PFSK-1 (cell line): ENCODE results near the gene RAB11FIP3.
A peak's percentile ranks its signal among the peaks of the same experiment; 100 is the strongest.

Source experiments
- FOXP2 ChIP-seq: optimal IDR thresholded peaks from 2 replicates; pipeline ENCODE3; 2011; ENCODE audit warnings: borderline replicate concordance, control low read depth, inconsistent platforms; ENCODE audit not compliant: insufficient read depth; ENCODE audit errors: extremely low read length, extremely low read depth
- POLR2AphosphoS5 ChIP-seq: IDR thresholded peaks from 2 replicates; pipeline ENCODE4 v1.6.1; 2012; ENCODE audit warnings: low read depth, mild to moderate bottlenecking, control low read depth, low read length, moderate library complexity
- SIN3A ChIP-seq: IDR thresholded peaks from 2 replicates; pipeline ENCODE4 v1.6.1; 2012; ENCODE audit warnings: mild to moderate bottlenecking, low read length, moderate library complexity, borderline replicate concordance; ENCODE audit not compliant: insufficient read depth
- TAF1 ChIP-seq: IDR thresholded peaks from 2 replicates; pipeline ENCODE4 v1.6.1; 2012; ENCODE audit warnings: low read length, control low read depth, borderline replicate concordance; ENCODE audit not compliant: insufficient read depth
- TF ChIP-seq, protein P1 (sequence below), 2 experiments: IDR thresholded peaks; 2 replicates each; pipeline versions ENCODE4 v1.6.1 to v1.8.0; 2011 to 2012; ENCODE audit warnings: low read depth in 2 of 2, low read length in 2 of 2, control low read depth in 1 of 2, inconsistent platforms in 1 of 2, mild to moderate bottlenecking in 1 of 2, moderate library complexity in 1 of 2; ENCODE audit not compliant: insufficient read depth in 1 of 2

Gene RAB11FIP3

DNA sequence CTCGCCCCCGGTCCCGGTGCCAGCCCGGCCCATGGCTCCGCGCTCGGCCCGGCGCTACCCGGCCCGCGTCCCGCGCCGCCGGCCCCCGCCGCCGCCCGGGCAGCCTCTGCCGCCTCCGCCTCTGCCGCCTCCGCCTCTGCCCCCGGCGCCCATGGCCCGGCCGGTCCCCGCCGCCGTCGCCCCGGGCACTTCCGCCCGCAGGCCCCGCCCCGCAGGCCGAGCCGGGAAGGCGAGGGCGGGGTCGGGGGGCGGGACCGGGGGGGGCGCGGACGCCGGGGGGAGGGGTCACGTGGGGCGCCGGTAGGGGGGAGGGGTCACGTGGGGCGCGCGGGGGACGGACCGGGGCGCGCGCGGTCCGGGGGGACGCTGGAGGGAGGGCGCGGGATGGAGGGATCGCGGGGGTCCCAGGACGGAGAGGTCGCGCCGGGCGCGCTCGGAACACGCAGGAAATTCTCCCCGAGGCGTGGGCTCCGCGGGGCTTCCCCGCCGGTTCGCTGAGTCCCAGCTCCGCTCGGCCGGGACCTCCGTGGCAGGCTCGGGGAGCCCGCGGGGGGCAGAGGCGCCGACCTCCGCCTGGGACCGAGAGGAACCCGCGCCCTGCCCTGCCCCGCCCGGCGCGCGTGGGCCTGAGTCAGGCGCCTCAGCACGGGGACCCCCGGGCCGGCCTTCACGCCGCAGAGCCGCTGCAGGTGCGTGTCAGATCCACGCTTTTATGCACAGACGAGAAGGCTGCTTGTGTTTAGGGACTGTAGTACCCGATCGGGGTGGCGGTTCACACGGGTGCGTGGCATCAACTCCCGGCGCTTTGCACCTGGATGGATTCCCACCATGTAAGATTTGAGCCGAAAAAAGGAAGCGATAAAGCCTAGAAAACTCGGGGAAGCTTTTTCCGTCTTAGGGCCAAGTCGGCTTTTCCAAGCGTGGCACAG lies 43.4 kb upstream of the RAB11FIP3 start, which contains the start of gene PGAP6:
Gene PGAP6, minus strand, starts transcription at position 190 of the 929 bp plus-strand sequence. Its CDS starts 157 bp downstream, at position 33.
- TF ChIP-seq SIN3A (no peak), FOXP2 (no peak), POLR2AphosphoS5 (no peak), TAF1 (no peak)
- TF ChIP-seq, protein P1, sequence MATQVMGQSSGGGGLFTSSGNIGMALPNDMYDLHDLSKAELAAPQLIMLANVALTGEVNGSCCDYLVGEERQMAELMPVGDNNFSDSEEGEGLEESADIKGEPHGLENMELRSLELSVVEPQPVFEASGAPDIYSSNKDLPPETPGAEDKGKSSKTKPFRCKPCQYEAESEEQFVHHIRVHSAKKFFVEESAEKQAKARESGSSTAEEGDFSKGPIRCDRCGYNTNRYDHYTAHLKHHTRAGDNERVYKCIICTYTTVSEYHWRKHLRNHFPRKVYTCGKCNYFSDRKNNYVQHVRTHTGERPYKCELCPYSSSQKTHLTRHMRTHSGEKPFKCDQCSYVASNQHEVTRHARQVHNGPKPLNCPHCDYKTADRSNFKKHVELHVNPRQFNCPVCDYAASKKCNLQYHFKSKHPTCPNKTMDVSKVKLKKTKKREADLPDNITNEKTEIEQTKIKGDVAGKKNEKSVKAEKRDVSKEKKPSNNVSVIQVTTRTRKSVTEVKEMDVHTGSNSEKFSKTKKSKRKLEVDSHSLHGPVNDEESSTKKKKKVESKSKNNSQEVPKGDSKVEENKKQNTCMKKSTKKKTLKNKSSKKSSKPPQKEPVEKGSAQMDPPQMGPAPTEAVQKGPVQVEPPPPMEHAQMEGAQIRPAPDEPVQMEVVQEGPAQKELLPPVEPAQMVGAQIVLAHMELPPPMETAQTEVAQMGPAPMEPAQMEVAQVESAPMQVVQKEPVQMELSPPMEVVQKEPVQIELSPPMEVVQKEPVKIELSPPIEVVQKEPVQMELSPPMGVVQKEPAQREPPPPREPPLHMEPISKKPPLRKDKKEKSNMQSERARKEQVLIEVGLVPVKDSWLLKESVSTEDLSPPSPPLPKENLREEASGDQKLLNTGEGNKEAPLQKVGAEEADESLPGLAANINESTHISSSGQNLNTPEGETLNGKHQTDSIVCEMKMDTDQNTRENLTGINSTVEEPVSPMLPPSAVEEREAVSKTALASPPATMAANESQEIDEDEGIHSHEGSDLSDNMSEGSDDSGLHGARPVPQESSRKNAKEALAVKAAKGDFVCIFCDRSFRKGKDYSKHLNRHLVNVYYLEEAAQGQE (IDR thresholded peaks at IDR 0.05; ENCODE audit: insufficient read depth in 1 of 2, low read depth in 2 of 2, low read length in 2 of 2) = no peak

DNA sequence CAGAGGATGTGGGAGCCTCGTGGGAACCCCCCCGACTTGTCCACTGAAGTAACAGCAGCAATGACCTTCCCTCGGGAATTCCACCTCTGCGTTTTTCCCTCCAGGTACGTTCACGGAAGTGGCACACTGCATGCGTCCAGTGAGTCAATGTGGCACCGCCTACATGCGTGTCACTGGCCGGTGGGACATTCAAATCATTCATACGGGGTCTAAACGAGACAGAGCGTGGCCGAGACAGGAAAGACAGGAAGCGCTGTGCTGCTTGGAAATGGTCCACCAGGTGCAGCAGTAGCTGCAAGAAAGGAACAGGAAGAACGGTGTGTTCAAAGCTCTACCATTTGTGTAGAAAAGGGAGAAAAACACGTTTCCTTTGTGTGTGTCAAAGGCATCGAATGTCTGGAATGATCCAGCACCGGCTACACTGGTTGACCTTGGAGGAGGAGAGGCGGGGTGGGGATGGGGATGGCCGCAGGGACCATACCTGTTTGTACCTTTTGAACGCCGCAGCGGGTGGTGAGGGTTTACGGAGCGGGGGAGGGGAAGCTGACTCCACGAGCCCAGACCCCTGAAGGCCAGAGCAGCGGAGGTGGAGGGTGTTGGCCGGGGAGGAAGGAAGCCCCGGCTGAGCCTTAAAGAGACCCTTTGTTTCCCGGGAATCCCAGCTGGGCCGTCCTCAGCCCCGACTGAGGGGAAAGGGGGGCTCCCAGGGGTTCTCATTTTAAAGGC lies 42.0 kb upstream of the RAB11FIP3 start:
- TF ChIP-seq TAF1 = no peak

DNA sequence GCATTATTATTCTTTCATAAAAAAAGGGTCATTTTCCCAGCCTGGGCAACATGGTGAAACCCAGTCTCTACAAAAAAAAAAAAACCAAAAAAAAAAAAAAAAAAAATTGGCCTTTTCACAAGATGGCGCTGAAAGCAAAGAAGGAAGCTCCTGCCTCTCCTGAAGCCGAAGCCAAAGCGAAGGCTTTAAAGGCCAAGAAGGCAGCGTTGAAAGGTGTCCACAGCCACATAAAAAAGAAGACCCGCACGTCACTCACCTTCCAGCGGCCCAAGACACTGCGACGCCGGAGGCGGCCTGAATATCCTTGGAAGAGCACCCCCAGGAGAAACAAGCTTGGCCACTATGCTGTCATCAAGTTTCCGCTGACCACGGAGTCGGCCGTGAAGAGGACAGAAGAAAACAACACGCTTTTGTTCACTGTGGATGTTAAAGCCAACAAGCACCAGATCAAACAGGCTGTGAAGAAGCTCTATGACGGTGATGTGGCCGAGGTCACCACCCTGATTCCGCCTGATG lies 38.8 kb upstream of the RAB11FIP3 start:
- TF ChIP-seq POLR2AphosphoS5 (no peak), FOXP2 (no peak), TAF1 (no peak), SIN3A (no peak)
- TF ChIP-seq, protein P1 (IDR thresholded peaks at IDR 0.05; ENCODE audit: insufficient read depth in 1 of 2, low read depth in 2 of 2, low read length in 2 of 2) = no peak

DNA sequence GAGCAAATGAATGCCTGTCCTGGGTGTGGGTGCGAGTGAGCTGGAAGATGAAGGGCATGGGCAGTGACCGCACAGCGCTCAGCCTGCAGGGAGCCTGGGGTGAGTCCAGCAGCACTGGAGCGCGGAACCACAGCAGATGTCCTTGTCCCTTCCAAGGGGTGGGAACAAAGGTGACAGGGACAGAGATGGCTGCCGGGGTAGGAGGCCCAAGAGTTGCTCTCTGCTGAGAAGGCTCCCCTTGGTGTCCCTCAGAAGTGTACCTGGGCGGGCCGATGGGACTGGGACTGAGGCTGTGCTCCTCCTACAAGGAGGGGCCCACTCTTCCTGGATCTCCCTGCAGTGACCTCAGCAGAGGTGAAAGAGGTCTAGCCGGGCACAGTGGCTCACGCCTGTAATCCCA lies 36.1 kb upstream of the RAB11FIP3 start:
- TF ChIP-seq FOXP2 (no peak), POLR2AphosphoS5 (no peak), SIN3A (no peak), TAF1 (no peak)
- TF ChIP-seq, protein P1 (IDR thresholded peaks at IDR 0.05; ENCODE audit: insufficient read depth in 1 of 2, low read depth in 2 of 2, low read length in 2 of 2) = no peak

DNA sequence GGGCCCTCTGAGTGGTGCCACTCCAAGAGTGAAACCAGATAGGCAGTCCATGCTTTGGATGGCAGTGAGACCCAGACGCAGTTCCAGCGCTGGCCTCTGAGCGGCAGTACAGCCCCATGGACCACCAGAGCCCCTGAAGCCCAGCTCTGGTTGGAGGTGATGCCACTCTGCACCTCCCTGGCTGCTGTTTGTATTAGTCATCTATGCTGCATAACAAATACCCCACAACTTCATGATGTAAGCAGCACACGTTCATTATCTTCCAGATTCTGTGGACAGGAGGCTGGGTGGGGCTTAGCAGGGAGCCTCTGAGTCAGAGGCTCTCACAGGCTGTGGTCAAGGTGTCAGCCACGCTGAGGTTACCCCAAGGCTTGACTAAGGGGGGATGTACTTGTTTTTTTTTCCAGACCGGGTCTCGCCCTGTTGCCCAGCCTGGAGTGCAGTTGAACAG lies 33.5 kb upstream of the RAB11FIP3 start:
- TF ChIP-seq TAF1 = no peak
- TF ChIP-seq FOXP2 = peak; percentile 19
